HG02884 (cell line): ENCODE data around the gene ITGA11.

Source experiments
- ATAC-seq: cut with Tn5 transposase; IDR thresholded peaks from one replicate; pipeline ENCODE4 v1.9.1; 2021; ENCODE audit warnings: mild to moderate bottlenecking, moderate library complexity; ENCODE audit not compliant: unreplicated experiment

Gene ITGA11

GRCh38 chr15:68249058-68249713, 182.8 kb downstream of the ITGA11 start:
- no peak for ATAC-seq
